H9 (cell line): ENCODE measurements around the gene BCAR3. TPM values are rescaled to one million over a fixed set of nuclear protein-coding genes. Genes with fewer than 3 reads are reported as not detected.

Source experiments
- DNase-seq: peaks from one replicate; pipeline ENCODE4 v3.0.0-alpha.2; 2017
- H2AFZ ChIP-seq: one replicate; pipeline ENCODE4 v1.6.1; 2013; ENCODE audit warnings: mild to moderate bottlenecking, low read length, control low read depth, moderate library complexity
- H2AK5ac ChIP-seq: 2 replicates; pipeline ENCODE4 v1.6.1; 2013; ENCODE audit warnings: low read length, control low read depth, mixed read lengths; ENCODE audit not compliant: insufficient read length
- H2BK120ac ChIP-seq: one replicate; pipeline ENCODE4 v1.6.1; 2013; ENCODE audit warnings: low read depth, mild to moderate bottlenecking, low read length, control low read depth, inconsistent platforms; ENCODE audit not compliant: poor library complexity, severe bottlenecking
- H2BK12ac ChIP-seq: 2 replicates; pipeline ENCODE4 v1.6.1; 2013; ENCODE audit warnings: low read length, control low read depth, mixed read lengths, low read depth; ENCODE audit not compliant: insufficient read length
- H2BK15ac ChIP-seq: 2 replicates; pipeline ENCODE4 v1.6.1; 2013; ENCODE audit warnings: low read depth, low read length, control low read depth
- H2BK20ac ChIP-seq: one replicate; pipeline ENCODE4 v1.6.1; 2013; ENCODE audit warnings: low read depth, mild to moderate bottlenecking, low read length, control low read depth, inconsistent platforms; ENCODE audit not compliant: poor library complexity, severe bottlenecking
- H2BK5ac ChIP-seq: 2 replicates; pipeline ENCODE4 v1.6.1; 2013; ENCODE audit warnings: low read length, control low read depth, mixed read lengths; ENCODE audit not compliant: insufficient read length
- H3K14ac ChIP-seq: 2 replicates; pipeline ENCODE4 v1.6.1; 2013; ENCODE audit warnings: low read length, control low read depth; ENCODE audit not compliant: insufficient read depth
- H3K18ac ChIP-seq: 2 replicates; pipeline ENCODE4 v1.6.1; 2013; ENCODE audit warnings: low read depth, mild to moderate bottlenecking, mixed read lengths, low read length, control low read depth; ENCODE audit not compliant: insufficient read length
- H3K23ac ChIP-seq: 2 replicates; pipeline ENCODE4 v1.6.1; 2013; ENCODE audit warnings: low read length, control low read depth, mixed read lengths, low read depth; ENCODE audit not compliant: insufficient read length
- H3K23me2 ChIP-seq: 2 replicates; pipeline ENCODE4 v1.6.1; 2013; ENCODE audit warnings: low read depth, mild to moderate bottlenecking, mixed read lengths, low read length, control low read depth; ENCODE audit not compliant: insufficient read length, poor library complexity, severe bottlenecking
- H3K27ac ChIP-seq: 2 replicates; pipeline ENCODE4 v1.5.1; 2013; ENCODE audit warnings: low read length, control low read depth, mixed read lengths, low read depth; ENCODE audit not compliant: insufficient read length
- H3K27me3 ChIP-seq: 2 replicates; pipeline ENCODE4 v1.6.1; 2013; ENCODE audit warnings: low read length, control low read depth, inconsistent platforms; ENCODE audit not compliant: insufficient read depth
- H3K4ac ChIP-seq: 2 replicates; pipeline ENCODE4 v1.6.1; 2013; ENCODE audit warnings: low read depth, mild to moderate bottlenecking, control low read depth, inconsistent platforms, low read length, moderate library complexity
- H3K4me1 ChIP-seq: 2 replicates; pipeline ENCODE4 v1.6.1; 2013; ENCODE audit warnings: low read length, control low read depth, inconsistent platforms; ENCODE audit not compliant: insufficient read depth
- H3K4me2 ChIP-seq: 2 replicates; pipeline ENCODE4 v1.6.1; 2013; ENCODE audit warnings: low read length, control low read depth, mixed read lengths; ENCODE audit not compliant: insufficient read length, insufficient read depth
- H3K56ac ChIP-seq: 2 replicates; pipeline ENCODE4 v1.6.1; 2013; ENCODE audit warnings: low read depth, mild to moderate bottlenecking, mixed read lengths, low read length, control low read depth; ENCODE audit not compliant: insufficient read length
- H3K79me1 ChIP-seq: 2 replicates; pipeline ENCODE4 v1.6.1; 2013; ENCODE audit warnings: low read depth, mild to moderate bottlenecking, moderate library complexity, low read length, control low read depth, inconsistent platforms; ENCODE audit not compliant: insufficient read depth, poor library complexity, severe bottlenecking
- H3K79me2 ChIP-seq: 2 replicates; pipeline ENCODE4 v1.6.1; 2013; ENCODE audit warnings: low read length, control low read depth, inconsistent platforms; ENCODE audit not compliant: insufficient read depth
- H3K9ac ChIP-seq: 2 replicates; pipeline ENCODE4 v1.6.1; 2013; ENCODE audit warnings: low read length, control low read depth, mixed read lengths; ENCODE audit not compliant: insufficient read length; ENCODE audit errors: extremely low read depth
- H3K9me3 ChIP-seq: one replicate; pipeline ENCODE4 v1.6.1; 2013; ENCODE audit warnings: low read depth, low read length, inconsistent platforms; ENCODE audit not compliant: control insufficient read depth
- H3T11ph ChIP-seq: one replicate; pipeline ENCODE4 v1.6.1; 2013; ENCODE audit warnings: mild to moderate bottlenecking, low read length, control low read depth, inconsistent platforms
- H4K20me1 ChIP-seq: one replicate; pipeline ENCODE4 v1.6.1; 2013; ENCODE audit not compliant: control insufficient read depth, insufficient read length, insufficient read depth
- H4K5ac ChIP-seq: 2 replicates; pipeline ENCODE4 v1.6.1; 2013; ENCODE audit warnings: low read depth, mild to moderate bottlenecking, mixed read lengths, low read length, control low read depth; ENCODE audit not compliant: insufficient read length
- H4K8ac ChIP-seq: replicated peaks from 2 replicates; pipeline ENCODE4 v1.6.1; 2013; ENCODE audit warnings: low read length, control low read depth, mixed read lengths, low read depth; ENCODE audit not compliant: insufficient read length
- H4K91ac ChIP-seq: 2 replicates; pipeline ENCODE4 v1.6.1; 2013; ENCODE audit warnings: low read depth, mild to moderate bottlenecking, moderate library complexity, mixed read lengths, low read length, control low read depth; ENCODE audit not compliant: insufficient read length
- H3K27ac Mint-ChIP-seq, 3 experiments: 2 replicates in 2 of 3; 3 replicates in 1 of 3; pipeline ENCODE4 v1.8.0; 2020 to 2021; ENCODE audit warnings: mixed read lengths in 3 of 3, mild to moderate bottlenecking in 1 of 3, moderate library complexity in 1 of 3
- H3K27me3 Mint-ChIP-seq: 2 replicates; pipeline ENCODE4 v1.8.0; 2021; ENCODE audit warnings: low read depth, mild to moderate bottlenecking, moderate library complexity, mixed read lengths
- H3K36me3 Mint-ChIP-seq, 3 experiments: 2 replicates in 2 of 3; 3 replicates in 1 of 3; pipeline ENCODE4 v1.8.0; 2020 to 2021; ENCODE audit warnings: low read depth in 3 of 3, mixed read lengths in 3 of 3; ENCODE audit not compliant: insufficient read depth in 1 of 3
- H3K4me1 Mint-ChIP-seq, 2 experiments: 2 replicates each; pipeline ENCODE4 v1.8.0; 2020; ENCODE audit warnings: mixed read lengths in 2 of 2
- H3K4me3 Mint-ChIP-seq, 2 experiments: 2 replicates in 1 of 2; 3 replicates in 1 of 2; pipeline ENCODE4 v1.8.0; 2020 to 2021; ENCODE audit warnings: mild to moderate bottlenecking in 2 of 2, mixed read lengths in 2 of 2, moderate library complexity in 1 of 2
- H3K9me3 Mint-ChIP-seq, 2 experiments: 2 replicates in 1 of 2; 3 replicates in 1 of 2; pipeline ENCODE4 v1.8.0; 2020; ENCODE audit warnings: mild to moderate bottlenecking in 2 of 2, mixed read lengths in 2 of 2, moderate library complexity in 1 of 2
- WGBS: extraction: QIAGEN DNeasy Blood & Tissue Kit; methylation state at CpG from one replicate; pipeline ENCODE4 v1.1.7; 2013; ENCODE audit warnings: missing lambda C conversion rate, low lambda C conversion rate, mixed read lengths; ENCODE audit not compliant: insufficient read length; ENCODE audit errors: extremely low coverage; 5-methylcytosine and 5-hydroxymethylcytosine counted together
- total RNA-seq: library from RNA; stranded (reverse); gene quantifications from 2 replicates; pipeline ENCODE4 v1.2.1, GENCODE V29; 2021
- TF ChIP-seq, protein P1 (sequence below): fragments of 200-600 bp; sonication (generic); conservative IDR thresholded peaks from 3 replicates; pipeline ENCODE4 v1.8.0; 2021; ENCODE audit warnings: antibody characterized with exemption, mild to moderate bottlenecking

The BCAR3 gene
- total RNA-seq, 1 experiment from 2014 or later = 4.9 TPM

GRCh38 chr1:93672477-93673162 is 9.0 kb downstream of the BCAR3 start:
- no peak overlapping the region for H3K9ac ChIP-seq
- H3K9me3 Mint-ChIP-seq = no peaks in the 10 kb centered on the region
- H2BK12ac ChIP-seq = no peak overlapping the region
- H3K23ac ChIP-seq = no peak overlapping the region
- no peak overlapping the region for H2BK120ac ChIP-seq
- no peak overlapping the region for H3K4me2 ChIP-seq
- TF ChIP-seq, protein P1, sequence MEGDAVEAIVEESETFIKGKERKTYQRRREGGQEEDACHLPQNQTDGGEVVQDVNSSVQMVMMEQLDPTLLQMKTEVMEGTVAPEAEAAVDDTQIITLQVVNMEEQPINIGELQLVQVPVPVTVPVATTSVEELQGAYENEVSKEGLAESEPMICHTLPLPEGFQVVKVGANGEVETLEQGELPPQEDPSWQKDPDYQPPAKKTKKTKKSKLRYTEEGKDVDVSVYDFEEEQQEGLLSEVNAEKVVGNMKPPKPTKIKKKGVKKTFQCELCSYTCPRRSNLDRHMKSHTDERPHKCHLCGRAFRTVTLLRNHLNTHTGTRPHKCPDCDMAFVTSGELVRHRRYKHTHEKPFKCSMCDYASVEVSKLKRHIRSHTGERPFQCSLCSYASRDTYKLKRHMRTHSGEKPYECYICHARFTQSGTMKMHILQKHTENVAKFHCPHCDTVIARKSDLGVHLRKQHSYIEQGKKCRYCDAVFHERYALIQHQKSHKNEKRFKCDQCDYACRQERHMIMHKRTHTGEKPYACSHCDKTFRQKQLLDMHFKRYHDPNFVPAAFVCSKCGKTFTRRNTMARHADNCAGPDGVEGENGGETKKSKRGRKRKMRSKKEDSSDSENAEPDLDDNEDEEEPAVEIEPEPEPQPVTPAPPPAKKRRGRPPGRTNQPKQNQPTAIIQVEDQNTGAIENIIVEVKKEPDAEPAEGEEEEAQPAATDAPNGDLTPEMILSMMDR = no peak
- no peak overlapping the region for H3K4me3 Mint-ChIP-seq
- no peak overlapping the region for H3K4ac ChIP-seq
- H4K8ac ChIP-seq = no peak overlapping the region
- H2BK20ac ChIP-seq = no peak overlapping the region
- H3K4me1 ChIP-seq = peaks cover 6% of the 10 kb centered on the region; the same call in 1 of the 2 replicates
- H4K20me1 ChIP-seq = no peaks in the 10 kb centered on the region
- H3K56ac ChIP-seq = no peak overlapping the region
- H3K27me3 ChIP-seq = no peaks in the 10 kb centered on the region
- H3K79me2 ChIP-seq = 0 out of 2 replicates have a peak, but pooled peaks cover 3% of the 10 kb centered on the region
- H3K27ac ChIP-seq = no peak overlapping the region
- no peaks in the 10 kb centered on the region for H3K23me2 ChIP-seq
- H2BK5ac ChIP-seq = no peak overlapping the region
- peaks cover 24 to 28% of the 10 kb centered on the region in 2 experiments for H3K4me1 Mint-ChIP-seq
- no peaks in the 10 kb centered on the region for H3K27me3 Mint-ChIP-seq
- DNase-seq = no peak
- no peak overlapping the region for H3K14ac ChIP-seq
- no peaks in the 10 kb centered on the region for H3K79me1 ChIP-seq
- no peak overlapping the region for H4K91ac ChIP-seq
- H2AFZ ChIP-seq = no peak overlapping the region
- no peak overlapping the region; a peak in 1 of 7 replicates for H3K27ac Mint-ChIP-seq
- H4K5ac ChIP-seq = no peak overlapping the region
- H3K18ac ChIP-seq = no peak overlapping the region
- peaks cover 4 to 23% (median 8%) of the 10 kb centered on the region in 3 experiments; a peak in 6 of 7 replicates for H3K36me3 Mint-ChIP-seq
- H2AK5ac ChIP-seq = no peak overlapping the region
- 100% methylated on average over 1 of the region's 5 CpGs for WGBS
- H2BK15ac ChIP-seq = no peak overlapping the region
- H3K9me3 ChIP-seq = no peaks in the 10 kb centered on the region
- H3T11ph ChIP-seq = no peak overlapping the region
